Measurements from ENCODE around the gene CABP7.

The CABP7 gene

GRCh38 chr22:29702931-29703501 is 16.8 kb upstream of the CABP7 start:
- no peak overlapping the region for H3K4me3 ChIP-seq (ENCODE audit: low read depth, low read length)
- TF ChIP-seq, protein P1, sequence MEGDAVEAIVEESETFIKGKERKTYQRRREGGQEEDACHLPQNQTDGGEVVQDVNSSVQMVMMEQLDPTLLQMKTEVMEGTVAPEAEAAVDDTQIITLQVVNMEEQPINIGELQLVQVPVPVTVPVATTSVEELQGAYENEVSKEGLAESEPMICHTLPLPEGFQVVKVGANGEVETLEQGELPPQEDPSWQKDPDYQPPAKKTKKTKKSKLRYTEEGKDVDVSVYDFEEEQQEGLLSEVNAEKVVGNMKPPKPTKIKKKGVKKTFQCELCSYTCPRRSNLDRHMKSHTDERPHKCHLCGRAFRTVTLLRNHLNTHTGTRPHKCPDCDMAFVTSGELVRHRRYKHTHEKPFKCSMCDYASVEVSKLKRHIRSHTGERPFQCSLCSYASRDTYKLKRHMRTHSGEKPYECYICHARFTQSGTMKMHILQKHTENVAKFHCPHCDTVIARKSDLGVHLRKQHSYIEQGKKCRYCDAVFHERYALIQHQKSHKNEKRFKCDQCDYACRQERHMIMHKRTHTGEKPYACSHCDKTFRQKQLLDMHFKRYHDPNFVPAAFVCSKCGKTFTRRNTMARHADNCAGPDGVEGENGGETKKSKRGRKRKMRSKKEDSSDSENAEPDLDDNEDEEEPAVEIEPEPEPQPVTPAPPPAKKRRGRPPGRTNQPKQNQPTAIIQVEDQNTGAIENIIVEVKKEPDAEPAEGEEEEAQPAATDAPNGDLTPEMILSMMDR (IDR thresholded peaks at IDR 0.05; ENCODE audit: borderline replicate concordance, insufficient read depth, low read depth, low read length) = no peak

DNA sequence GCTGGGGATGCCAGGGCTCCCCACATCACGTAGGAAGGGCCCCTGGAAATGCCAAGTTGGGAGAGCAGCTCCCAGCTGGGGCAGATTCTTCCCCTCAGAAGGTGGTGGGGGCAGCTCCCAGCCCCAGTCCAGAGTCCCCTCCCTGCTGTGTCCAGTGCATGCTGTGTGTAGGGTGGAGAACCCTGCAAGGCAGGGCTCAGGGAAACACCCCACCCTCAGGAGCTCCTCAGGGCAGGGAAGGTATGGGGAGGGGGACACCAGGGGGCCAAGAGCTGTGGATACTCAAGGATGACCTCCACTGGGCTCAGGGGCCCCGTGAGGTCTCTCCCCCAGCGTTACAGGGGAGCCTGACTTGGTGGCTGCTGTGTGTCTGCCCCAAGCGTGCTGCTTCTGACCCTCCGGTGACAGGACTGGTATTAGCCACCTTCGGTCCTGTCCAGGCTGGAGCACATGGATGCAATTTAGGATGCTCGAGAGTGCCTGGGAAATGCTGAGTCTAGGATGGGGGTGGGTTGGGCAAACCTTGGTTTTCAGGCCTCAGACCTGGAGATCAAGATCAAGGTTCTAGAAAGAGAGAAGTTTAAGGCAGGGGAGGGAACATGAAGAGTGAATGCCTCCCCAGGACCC is 16.1 kb upstream of the CABP7 start:
- TF ChIP-seq, protein P1 (IDR thresholded peaks at IDR 0.05; ENCODE audit: borderline replicate concordance, insufficient read depth, low read depth, low read length) = no peak
- no peak overlapping the region for H3K4me3 ChIP-seq (ENCODE audit: low read depth, low read length)

DNA sequence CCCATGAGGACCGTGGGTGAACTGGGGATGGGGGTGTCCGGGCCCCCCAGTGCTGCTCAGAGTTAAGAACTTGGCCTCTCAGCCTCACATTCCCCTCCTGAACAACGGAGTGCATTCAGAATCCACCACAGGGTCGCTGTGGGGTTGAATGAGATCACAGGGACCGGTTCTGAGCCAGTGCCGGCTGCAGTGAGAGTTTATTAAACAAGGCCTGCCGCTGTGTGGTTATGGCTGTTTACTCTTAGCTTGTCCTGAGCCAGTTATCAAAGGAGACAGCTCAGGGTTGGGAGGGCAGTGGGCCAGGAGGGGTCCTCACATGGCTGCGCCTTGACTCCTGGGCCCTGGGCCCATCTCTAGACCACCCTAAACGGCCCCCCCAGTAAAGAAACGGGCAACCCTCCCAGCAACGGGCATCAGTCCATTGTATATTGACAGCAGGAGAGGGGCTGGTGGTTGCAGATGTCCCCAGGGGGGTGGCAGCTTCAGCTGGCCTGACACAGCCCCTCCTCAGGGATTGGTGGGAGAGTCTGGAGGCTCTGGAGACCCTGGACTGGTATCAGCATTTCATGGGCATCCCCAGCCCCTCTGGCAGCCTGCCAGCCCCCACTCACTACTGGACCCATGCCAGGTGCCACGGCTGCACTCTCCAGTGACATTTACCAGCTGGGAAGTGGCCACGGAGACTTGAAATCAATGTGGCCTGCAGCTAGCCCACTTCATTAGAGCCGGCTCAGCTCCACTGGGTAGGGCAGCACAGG is 15.1 kb upstream of the CABP7 start:
- TF ChIP-seq, protein P1 (IDR thresholded peaks at IDR 0.05; ENCODE audit: borderline replicate concordance, insufficient read depth, low read depth, low read length) = no peak
- H3K4me3 ChIP-seq (ENCODE audit: low read depth, low read length) = no peak overlapping the region

DNA sequence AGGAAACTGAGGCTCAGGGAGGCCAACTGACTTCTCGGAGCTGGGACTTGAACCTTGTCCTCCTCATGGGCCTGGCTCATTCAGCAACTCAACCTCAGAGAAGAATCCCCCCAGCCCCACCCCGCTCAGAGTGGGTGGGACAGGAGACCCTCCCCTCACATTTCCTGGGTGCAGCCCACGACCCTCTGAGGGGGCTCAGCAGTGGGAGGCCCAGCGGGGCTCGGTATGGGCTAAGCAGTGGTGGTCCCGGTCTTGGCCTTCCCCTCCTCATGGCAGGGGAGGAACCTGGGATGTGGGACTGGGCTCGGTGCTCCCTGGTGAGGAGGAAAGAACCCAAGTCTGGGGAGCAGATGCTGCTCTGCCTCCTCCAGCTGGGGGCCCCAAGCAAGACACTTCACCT is 14.2 kb upstream of the CABP7 start:
- TF ChIP-seq, protein P1 (IDR thresholded peaks at IDR 0.05; ENCODE audit: borderline replicate concordance, insufficient read depth, low read depth, low read length) = no peak

DNA sequence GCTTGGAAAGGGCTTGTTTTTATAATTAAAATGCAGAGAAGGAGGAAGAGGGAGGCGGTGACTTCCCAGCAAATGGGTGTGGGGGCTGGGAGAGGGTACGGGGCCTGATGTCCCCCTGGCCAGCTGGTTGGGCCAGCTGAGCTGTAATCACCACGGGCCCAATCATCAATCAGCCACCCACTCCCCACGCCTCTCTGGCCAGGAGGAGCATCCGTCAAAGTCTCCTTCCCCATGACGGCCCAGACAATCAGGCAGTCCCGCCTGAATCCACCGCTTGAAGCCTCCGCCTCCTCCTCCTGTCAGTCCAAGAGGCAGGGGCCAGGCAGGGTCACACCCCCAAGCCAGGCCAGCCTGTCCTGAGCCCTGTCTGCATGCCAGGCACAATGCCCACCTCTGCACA is 13.3 kb upstream of the CABP7 start:
- TF ChIP-seq, protein P1 (IDR thresholded peaks at IDR 0.05; ENCODE audit: borderline replicate concordance, insufficient read depth, low read depth, low read length) = no peak
- no peak overlapping the region for H3K4me3 ChIP-seq (ENCODE audit: low read depth, low read length)

More for the DNA sequence above, 14.2 kb upstream of the CABP7 start:
- H3K4me3 ChIP-seq (ENCODE audit: low read depth, low read length) = no peak overlapping the region

GRCh38 chr22:29707010-29707409 is 12.8 kb upstream of the CABP7 start:
- TF ChIP-seq, protein P1 (IDR thresholded peaks at IDR 0.05; ENCODE audit: borderline replicate concordance, insufficient read depth, low read depth, low read length) = no peak
- H3K4me3 ChIP-seq (ENCODE audit: low read depth, low read length) = no peak overlapping the region
